Activated T-cell treated with anti-CD3 and anti-CD28 coated beads, Interleukin-2, amount 50 U/mL, for 48 hours (primary cell): ENCODE data around the gene RHOB.

Source experiments
- DNase-seq, 2 experiments: peaks; one replicate each; pipeline ENCODE4 v3.0.0-alpha.2; 2020

The RHOB gene

GRCh38 chr2:20438334-20439192 is 8.3 kb upstream of the RHOB start:
- peak in 1 of 2 experiments; percentile 1 for DNase-seq

GRCh38 chr2:20439193-20439475 is 7.7 kb upstream of the RHOB start:
- no peak for DNase-seq

- DNase-seq, result peak in 1 of 2 experiments; percentile 2
These were observed 7.4 kb upstream of the RHOB start for GRCh38 chr2:20439503-20439902.

- peak in 1 of 2 experiments; percentile 4 for DNase-seq
These were observed 6.8 kb upstream of the RHOB start for GRCh38 chr2:20440001-20440560.

GRCh38 chr2:20443276-20443920 is 3.5 kb upstream of the RHOB start:
- DNase-seq, result peak in 1 of 2 experiments; percentile 11

GRCh38 chr2:20444101-20444992 is 2.5 kb upstream of the RHOB start:
- DNase-seq, result no peak

GRCh38 chr2:20444993-20445910 is 1.6 kb upstream of the RHOB start:
- no peak for DNase-seq

GRCh38 chr2:20446255-20446916 is 488 bp upstream of the RHOB start:
- DNase-seq, result no peak

- DNase-seq, result peak; percentile 35 to 56
These were observed 767 bp downstream of the RHOB start for GRCh38 chr2:20447437-20448245.

- DNase-seq, result no peak
These were observed 1.5 kb downstream of the RHOB start for GRCh38 chr2:20448246-20448976.

GRCh38 chr2:20448977-20449306 is 2.1 kb downstream of the RHOB start:
- DNase-seq, result no peak

GRCh38 chr2:20449501-20450200 is 2.8 kb downstream of the RHOB start:
- no peak for DNase-seq

- no peak for DNase-seq
These were observed 3.5 kb downstream of the RHOB start for GRCh38 chr2:20450201-20450999.

- DNase-seq, result no peak
These were observed 4.1 kb downstream of the RHOB start for GRCh38 chr2:20451000-20451290.

- no peak for DNase-seq
These were observed 4.5 kb downstream of the RHOB start for GRCh38 chr2:20451341-20451740.

GRCh38 chr2:20451761-20452499 is 5.1 kb downstream of the RHOB start:
- no peak for DNase-seq

- no peak for DNase-seq
These were observed 5.7 kb downstream of the RHOB start for GRCh38 chr2:20452551-20452950.

GRCh38 chr2:20453087-20453486 is 6.2 kb downstream of the RHOB start:
- DNase-seq, result no peak
